HG03060 (cell line): Measurements from ENCODE around the gene ARF6.
"Not testable (repeated sequence)": the region's sequence is repeated elsewhere in the genome, so short reads cannot be mapped to it uniquely, and the experiment has no call there.

Source experiments
- ATAC-seq: cut with Tn5 transposase; IDR thresholded peaks from one replicate; pipeline ENCODE4 v1.9.1; 2021; ENCODE audit warnings: low read depth, moderate number of reproducible peaks; ENCODE audit not compliant: unreplicated experiment

ARF6 gene

GRCh38 chr14:49875640-49876198 lies 17.2 kb upstream of the ARF6 start:
- no peak for ATAC-seq

- no peak for ATAC-seq
Observed at GRCh38 chr14:49876563-49877127, 16.2 kb upstream of the ARF6 start.

GRCh38 chr14:49879646-49880204 lies 13.2 kb upstream of the ARF6 start:
- peak; percentile 60 for ATAC-seq

- ATAC-seq: no peak
Observed at GRCh38 chr14:49880267-49881064, 12.4 kb upstream of the ARF6 start.

GRCh38 chr14:49881350-49882001 lies 11.4 kb upstream of the ARF6 start:
- ATAC-seq: no peak

- no peak for ATAC-seq
Observed at GRCh38 chr14:49882826-49883694, 9.8 kb upstream of the ARF6 start.

- no peak for ATAC-seq
Observed at GRCh38 chr14:49886523-49886922, 6.4 kb upstream of the ARF6 start.

GRCh38 chr14:49888293-49888692 lies 4.6 kb upstream of the ARF6 start:
- ATAC-seq: no peak

GRCh38 chr14:49892301-49892635 lies 614 bp upstream of the ARF6 start:
- ATAC-seq: no peak

GRCh38 chr14:49893309-49894213 lies 679 bp downstream of the ARF6 start:
- peak; percentile 22 for ATAC-seq

GRCh38 chr14:49894214-49895107 lies 1.6 kb downstream of the ARF6 start:
- ATAC-seq: not testable (repeated sequence)

GRCh38 chr14:49895480-49895879 lies 2.6 kb downstream of the ARF6 start:
- no peak for ATAC-seq

- not testable (repeated sequence) for ATAC-seq
Observed at GRCh38 chr14:49896272-49896671, 3.4 kb downstream of the ARF6 start.

- no peak for ATAC-seq
Observed at GRCh38 chr14:49896966-49897365, 4.1 kb downstream of the ARF6 start.

GRCh38 chr14:49897414-49897813 lies 4.5 kb downstream of the ARF6 start:
- ATAC-seq: no peak

- ATAC-seq: no peak
Observed at GRCh38 chr14:49897965-49898364, 5.1 kb downstream of the ARF6 start.

GRCh38 chr14:49898485-49898884 lies 5.6 kb downstream of the ARF6 start:
- no peak for ATAC-seq

- ATAC-seq: no peak
Observed at GRCh38 chr14:49900973-49901372, 8.1 kb downstream of the ARF6 start.
